Bronchial epithelial cell (primary cell): ENCODE measurements around the gene SEC11C. TPM values are rescaled to one million over a fixed set of nuclear protein-coding genes. Genes with fewer than 3 reads are reported as not detected.
"Not testable (repeated sequence)": the region's sequence is repeated elsewhere in the genome, so short reads cannot be mapped to it uniquely, and the experiment has no call there.

Experiments
- DNase-seq: peaks from one replicate; pipeline ENCODE4 v3.0.0-alpha.2; 2010; ENCODE audit warnings: low read depth
- FAIRE-seq: peaks from 2 replicates; lab custom pipeline; 2011; peaks lifted over from hg19 to GRCh38; lab: Jason Lieb, UNC
- H3K27me3 ChIP-seq: 2 replicates; pipeline ENCODE4 v1.5.1; 2011; ENCODE audit warnings: low read length; ENCODE audit not compliant: control insufficient read depth, insufficient read depth
- H3K36me3 ChIP-seq: 2 replicates; pipeline ENCODE4 v1.5.1; 2011; ENCODE audit warnings: low read length; ENCODE audit not compliant: control insufficient read depth, insufficient read depth
- H3K4me3 ChIP-seq: 2 replicates; pipeline ENCODE4 v1.5.1; 2011; ENCODE audit warnings: mild to moderate bottlenecking, low read depth, low read length, control low read depth
- CTCF ChIP-seq: IDR thresholded peaks from 2 replicates; pipeline ENCODE4 v1.5.1; 2011; ENCODE audit warnings: mild to moderate bottlenecking, moderate library complexity, low read length, control low read depth, inconsistent platforms; ENCODE audit not compliant: insufficient read depth, severe bottlenecking
- total RNA-seq: library from RNA; depleted of rRNA; stranded (reverse); fragments of >200 nt; gene quantifications from 2 replicates; pipeline ENCODE4 v1.2.1, GENCODE V29; 2014

The SEC11C gene
- total RNA-seq, 1 donor from 2014 or later: 48.7 TPM

- DNase-seq (no peak), FAIRE-seq (no peak)
- TF ChIP-seq CTCF: no peak
- no peaks in the 10 kb centered on the region for H3K27me3 ChIP-seq
- no peak overlapping the region for H3K4me3 ChIP-seq
- H3K36me3 ChIP-seq: no peaks in the 10 kb centered on the region
These were observed 1.8 kb downstream of the SEC11C start for GRCh38 chr18:59141294-59142068.

GRCh38 chr18:59142274-59142673 is 2.6 kb downstream of the SEC11C start:
- Histone ChIP-seq H3K27me3 (no peaks in the 10 kb centered on the region), H3K4me3 (no peak overlapping the region), H3K36me3 (no peaks in the 10 kb centered on the region)
- DNase-seq (no peak), FAIRE-seq (no peak)
- TF ChIP-seq CTCF: no peak

GRCh38 chr18:59142800-59143416 is 3.2 kb downstream of the SEC11C start:
- not testable (repeated sequence) for H3K4me3 ChIP-seq, FAIRE-seq, H3K27me3 ChIP-seq, DNase-seq, H3K36me3 ChIP-seq

- Histone ChIP-seq H3K4me3 (no peak overlapping the region), H3K36me3 (no peaks in the 10 kb centered on the region), H3K27me3 (no peaks in the 10 kb centered on the region)
- TF ChIP-seq CTCF: no peak
- FAIRE-seq (no peak), DNase-seq (no peak)
These were observed 3.8 kb downstream of the SEC11C start for GRCh38 chr18:59143441-59143840.

GRCh38 chr18:59144483-59144882 is 4.8 kb downstream of the SEC11C start:
- no peak overlapping the region for H3K4me3 ChIP-seq
- no peak for FAIRE-seq
- no peaks in the 10 kb centered on the region for H3K27me3 ChIP-seq
- no peak for TF ChIP-seq CTCF
- no peak for DNase-seq
- H3K36me3 ChIP-seq: no peaks in the 10 kb centered on the region

- Histone ChIP-seq H3K36me3 (no peaks in the 10 kb centered on the region), H3K4me3 (no peak overlapping the region), H3K27me3 (no peaks in the 10 kb centered on the region)
- no peak for DNase-seq
- no peak for FAIRE-seq
- TF ChIP-seq CTCF: no peak
These were observed 5.4 kb downstream of the SEC11C start for GRCh38 chr18:59145055-59145454.
